D721Med (cell line): ENCODE results near the gene GLDN.

ENCODE experiments used
- DNase-seq: peaks from one replicate; pipeline ENCODE4 v3.0.0; 2011; ENCODE audit warnings: low spot score; ENCODE audit not compliant: insufficient read length
- FAIRE-seq: peaks from 2 replicates; lab custom pipeline; 2011; peaks lifted over from hg19 to GRCh38; lab: Jason Lieb, UNC
- CTCF ChIP-seq: IDR thresholded peaks from 2 replicates; pipeline ENCODE4 v1.5.1; 2012; ENCODE audit warnings: mild to moderate bottlenecking, control low read depth; ENCODE audit not compliant: insufficient read depth; ENCODE audit errors: missing control alignments

Gene GLDN

DNA sequence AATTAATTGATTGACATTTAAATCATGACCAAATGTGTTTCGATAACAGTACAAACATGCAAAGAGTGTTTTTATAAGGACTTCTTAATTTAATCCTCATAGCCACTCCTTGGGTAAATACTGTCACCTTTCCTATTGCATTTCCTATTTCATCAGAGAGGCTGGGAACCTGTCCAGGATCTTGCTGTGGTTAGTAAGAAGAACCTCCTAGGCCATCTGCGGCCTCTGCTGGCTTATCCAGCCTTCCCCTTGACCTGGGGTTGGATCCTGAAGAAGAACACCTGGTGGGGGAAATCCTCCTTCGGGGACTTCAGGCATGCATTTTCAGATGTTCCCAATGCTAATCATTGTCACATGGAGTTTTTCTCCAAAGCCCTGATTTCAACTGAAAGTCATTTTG lies 25.5 kb downstream of the GLDN start:
- FAIRE-seq: no peak

GRCh38 chr15:51367322-51367976 lies 26.0 kb downstream of the GLDN start:
- FAIRE-seq (no peak), DNase-seq (no peak)
- TF ChIP-seq CTCF: no peak

More for the DNA sequence above, 25.5 kb downstream of the GLDN start:
- no peak for DNase-seq
- no peak for TF ChIP-seq CTCF

DNA sequence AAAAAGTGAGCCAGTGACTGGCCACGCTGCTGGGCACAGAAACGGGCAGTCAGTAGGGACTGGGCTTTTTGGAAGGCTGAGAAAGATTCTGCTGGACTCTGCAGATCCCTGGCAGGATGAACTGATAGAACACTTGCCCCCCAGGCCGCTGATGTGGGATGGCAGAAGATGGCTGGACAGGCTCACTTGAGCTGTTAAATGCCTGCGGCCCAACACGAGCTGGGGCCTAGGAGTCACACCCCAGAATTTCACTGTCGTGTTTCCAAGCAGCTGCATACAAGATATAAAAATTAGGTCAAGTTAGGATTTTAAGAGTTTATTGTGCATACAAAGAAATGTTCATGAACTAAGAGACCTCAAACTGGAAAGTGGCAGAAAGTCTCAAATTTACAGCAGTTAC lies 26.9 kb downstream of the GLDN start:
- no peak for FAIRE-seq

DNA sequence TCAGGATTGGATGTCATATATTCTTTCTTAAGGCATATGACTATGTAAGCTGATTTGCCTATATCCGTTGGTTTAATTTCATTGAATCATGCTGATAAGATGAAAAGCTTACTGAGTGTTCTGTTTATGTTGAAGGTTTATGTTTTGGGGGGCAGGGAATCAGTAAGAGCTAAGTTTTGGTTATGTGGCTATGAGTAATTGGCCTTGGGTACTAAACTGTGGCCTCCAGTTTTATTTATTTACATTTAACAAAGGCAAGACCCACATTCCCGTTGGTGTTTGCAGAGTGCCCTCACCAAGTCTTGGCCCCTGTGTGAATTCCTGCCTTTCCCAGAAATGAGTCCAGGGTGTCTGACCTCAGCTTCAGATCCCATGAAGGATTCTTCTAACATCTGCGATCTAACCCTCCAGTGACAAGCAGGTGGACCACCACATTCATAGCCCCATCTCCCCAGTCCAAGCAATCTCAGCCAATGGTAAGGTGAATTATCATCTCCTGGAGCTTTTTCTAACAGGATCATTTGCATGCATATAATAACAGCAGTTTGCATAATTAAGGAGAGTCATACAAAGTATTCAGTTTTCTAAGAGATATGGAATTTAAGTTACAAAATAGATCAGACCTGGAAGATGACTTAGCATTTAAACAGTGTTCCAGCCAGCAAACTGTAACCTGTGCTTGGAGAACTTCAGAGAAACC lies 27.4 kb downstream of the GLDN start:
- FAIRE-seq: no peak

More for the DNA sequence above, 26.9 kb downstream of the GLDN start:
- DNase-seq: no peak
- TF ChIP-seq CTCF: no peak

DNA sequence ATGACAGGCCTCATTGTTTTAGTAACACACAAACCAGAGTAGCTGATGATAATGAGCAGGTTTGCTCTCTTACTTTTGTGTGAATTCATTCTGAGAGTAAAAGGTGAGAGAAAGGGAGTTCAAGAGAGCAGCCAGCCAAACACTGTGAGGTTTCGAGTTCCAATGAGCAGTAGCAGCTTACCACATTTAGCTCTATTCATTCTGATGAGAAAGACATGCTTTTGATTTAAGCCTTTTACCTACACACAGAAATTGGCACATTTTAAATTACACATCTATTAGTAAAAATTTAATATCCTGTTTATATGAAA lies 28.0 kb downstream of the GLDN start:
- DNase-seq (no peak), FAIRE-seq (no peak)
- TF ChIP-seq CTCF: no peak

More for the DNA sequence above, 27.4 kb downstream of the GLDN start:
- no peak for TF ChIP-seq CTCF
- DNase-seq: no peak

GRCh38 chr15:51371266-51371665 lies 29.8 kb downstream of the GLDN start:
- TF ChIP-seq CTCF: no peak
- DNase-seq (no peak), FAIRE-seq (no peak)

- no peak for FAIRE-seq
- TF ChIP-seq CTCF: no peak
- DNase-seq: no peak
Observed at GRCh38 chr15:51374131-51374530, 32.7 kb downstream of the GLDN start.
